HepG2 (cell line): ENCODE data around the gene CLEC10A. TPM values are rescaled to one million over a fixed set of nuclear protein-coding genes. Genes with fewer than 3 reads are reported as not detected.

Source experiments
- ATAC-seq: fragments of 200-7000 bp; cut with Tn5 transposase; 3 replicates; pipeline ENCODE4 v1.9.1; 2020; ENCODE audit warnings: mild to moderate bottlenecking, moderate library complexity
- BruUV-seq: library from RNA; stranded (reverse); fragments of 400-500 nt; replicated peaks from 2 replicates; lab custom pipeline; 2021; lab: Mats Ljungman, UMichigan
- CTCF ChIA-PET: fragments of 300-600 bp; formaldehyde crosslinking; extraction: SDS; loops from one replicate; lab custom pipeline; 2021; ENCODE audit warnings: low total read pairs, inconsistent platforms, low intra/inter-chr PET ratio; lab: Yijun Ruan, JAX
- POLR2A ChIA-PET: fragments of 350-600 bp; sonication (Branson Sonifier 250); formaldehyde crosslinking; loops from one replicate; lab custom pipeline; 2020; ENCODE audit warnings: antibody characterized with exemption, inconsistent platforms; lab: Yijun Ruan, JAX
- DNase-seq: peaks from one replicate; pipeline ENCODE4 v3.0.0-alpha.2; 2015; ENCODE audit warnings: low spot score
- FAIRE-seq: peaks from 3 replicates; lab custom pipeline; 2011; peaks lifted over from hg19 to GRCh38; lab: Jason Lieb, UNC
- H2AFZ ChIP-seq: one replicate; pipeline ENCODE4 v1.6.1; 2011; ENCODE audit warnings: low read length, inconsistent platforms
- H3K27ac ChIP-seq: fragments of 300-600 bp; 3 replicates; pipeline ENCODE4 v1.8.0; 2011; ENCODE audit warnings: mixed run types, mild to moderate bottlenecking, mixed read lengths, low read length, inconsistent platforms; ENCODE audit not compliant: insufficient read depth; ENCODE audit errors: extremely low read length
- H3K27me3 ChIP-seq, 2 experiments: fragments of 200-600 bp in 1 of 2; 2 replicates in 1 of 2; 3 replicates in 1 of 2; pipeline versions ENCODE4 v1.6.0 to v1.8.0; 2011; ENCODE audit warnings: low read length in 2 of 2, mild to moderate bottlenecking in 2 of 2, moderate library complexity in 2 of 2, inconsistent platforms in 1 of 2; ENCODE audit not compliant: insufficient read depth in 2 of 2, control insufficient read depth in 1 of 2
- H3K36me3 ChIP-seq, 2 experiments: fragments of 200-600 bp in 1 of 2; replicated peaks in 1 of 2; 2 replicates in 1 of 2; 3 replicates in 1 of 2; pipeline versions ENCODE4 v1.5.1 to v1.8.0; 2011; ENCODE audit warnings: low read length in 2 of 2, inconsistent platforms in 1 of 2; ENCODE audit not compliant: insufficient read depth in 2 of 2, control insufficient read depth in 1 of 2
- H3K4me1 ChIP-seq: 2 replicates; pipeline ENCODE4 v1.5.1; 2012; ENCODE audit warnings: low read length, inconsistent platforms; ENCODE audit not compliant: insufficient read depth
- H3K4me2 ChIP-seq: 2 replicates; pipeline ENCODE4 v1.6.0; 2011; ENCODE audit warnings: low read depth, low read length, inconsistent platforms
- H3K4me3 ChIP-seq, 3 experiments: fragments of 200-600 bp in 1 of 3; sonication (generic), shearing (Covaris generic) in 1 of 3; replicated peaks in 1 of 3; 2 replicates each; pipeline ENCODE4 v1.5.1; 2011 to 2016; ENCODE audit warnings: low read length in 3 of 3, inconsistent platforms in 2 of 3, low read depth in 2 of 3, mild to moderate bottlenecking in 2 of 3, control low read depth in 1 of 3, mixed read lengths in 1 of 3; ENCODE audit not compliant: insufficient read depth in 1 of 3
- H3K79me2 ChIP-seq: one replicate; pipeline ENCODE4 v1.6.1; 2011; ENCODE audit warnings: low read length, inconsistent platforms; ENCODE audit not compliant: insufficient read depth
- H3K9ac ChIP-seq: 2 replicates; pipeline ENCODE4 v1.6.0; 2011; ENCODE audit warnings: mild to moderate bottlenecking, low read depth, low read length, inconsistent platforms; ENCODE audit not compliant: insufficient read depth
- H3K9me3 ChIP-seq: 2 replicates; pipeline ENCODE4 v1.5.1; 2012; ENCODE audit warnings: mild to moderate bottlenecking, low read length
- H4K20me1 ChIP-seq: 2 replicates; pipeline ENCODE4 v1.6.0; 2011; ENCODE audit warnings: inconsistent platforms, mild to moderate bottlenecking, low read length, moderate library complexity; ENCODE audit not compliant: insufficient read depth
- BATF2 ChIP-seq: sonication (generic); formaldehyde crosslinking; IDR thresholded peaks from 2 replicates; pipeline ENCODE4 v1.8.0; 2022; ENCODE audit warnings: mild to moderate bottlenecking, missing genetic modification reagents, moderate library complexity
- CENPBD1 ChIP-seq: sonication (generic); formaldehyde crosslinking; IDR thresholded peaks from 2 replicates; pipeline ENCODE4 v1.8.0; 2022; ENCODE audit warnings: missing genetic modification reagents, low read depth, mild to moderate bottlenecking, borderline replicate concordance
- CERS6 ChIP-seq: sonication (generic); formaldehyde crosslinking; IDR thresholded peaks from 2 replicates; pipeline ENCODE4 v1.5.0; 2020; ENCODE audit warnings: missing genetic modification reagents
- CTCF ChIP-seq: sonication (generic); formaldehyde crosslinking; IDR thresholded peaks from 2 replicates; pipeline ENCODE4 v1.5.0; 2020; ENCODE audit warnings: mild to moderate bottlenecking, missing genetic modification reagents, moderate library complexity
- FOXJ3 ChIP-seq: sonication (generic); formaldehyde crosslinking; IDR thresholded peaks from 2 replicates; pipeline ENCODE4 v1.4.0; 2020; ENCODE audit warnings: missing genetic modification reagents, mild to moderate bottlenecking, borderline replicate concordance
- HNRNPL ChIP-seq: fragments of 200-400 bp; formaldehyde crosslinking; IDR thresholded peaks from 2 replicates; pipeline ENCODE4 v1.6.1; 2017; ENCODE audit warnings: mild to moderate bottlenecking, low read depth, low read length
- HOXA3 ChIP-seq: sonication (generic); formaldehyde crosslinking; IDR thresholded peaks from 2 replicates; pipeline ENCODE4 v1.5.0; 2020; ENCODE audit warnings: missing genetic modification reagents
- HOXA7 ChIP-seq: sonication (generic); formaldehyde crosslinking; IDR thresholded peaks from 2 replicates; pipeline ENCODE4 v1.8.1; 2022; ENCODE audit warnings: mild to moderate bottlenecking, missing genetic modification reagents, moderate library complexity
- KLF16 ChIP-seq, 2 experiments: sonication (generic) in 1 of 2; formaldehyde crosslinking in 1 of 2; IDR thresholded peaks; 2 replicates each; pipeline versions ENCODE4 v1.6.1 to v1.8.0; 2016 to 2023; ENCODE audit warnings: missing genetic modification reagents in 2 of 2, missing compliant biosample characterization in 1 of 2
- MAFK ChIP-seq, 2 experiments: IDR thresholded peaks in 1 of 2; conservative IDR thresholded peaks in 1 of 2; 2 replicates each; pipeline ENCODE4 v1.6.1; 2011; ENCODE audit warnings: improper control_type of control experiment in 2 of 2, low read length in 2 of 2
- MEF2D ChIP-seq: sonication (generic); formaldehyde crosslinking; IDR thresholded peaks from 2 replicates; pipeline ENCODE4 v1.5.1; 2020; ENCODE audit warnings: mild to moderate bottlenecking, missing genetic modification reagents
- PAWR ChIP-seq: sonication (generic); formaldehyde crosslinking; IDR thresholded peaks from 2 replicates; pipeline ENCODE4 v1.4.0; 2020; ENCODE audit warnings: missing genetic modification reagents, mild to moderate bottlenecking, borderline replicate concordance
- SNAI1 ChIP-seq: sonication (generic); formaldehyde crosslinking; IDR thresholded peaks from 2 replicates; pipeline ENCODE4 v1.5.0; 2020; ENCODE audit warnings: mild to moderate bottlenecking, missing genetic modification reagents, borderline replicate concordance
- STAT6 ChIP-seq: sonication (generic); formaldehyde crosslinking; IDR thresholded peaks from 2 replicates; pipeline ENCODE4 v1.4.0; 2020; ENCODE audit warnings: missing genetic modification reagents, mild to moderate bottlenecking, borderline replicate concordance
- ZNF367 ChIP-seq: sonication (generic); formaldehyde crosslinking; IDR thresholded peaks from 2 replicates; pipeline ENCODE4 v1.4.0; 2020; ENCODE audit warnings: missing genetic modification reagents, borderline replicate concordance
- ZNF781 ChIP-seq: sonication (generic); formaldehyde crosslinking; IDR thresholded peaks from 2 replicates; pipeline ENCODE4 v1.5.1; 2020; ENCODE audit warnings: borderline replicate concordance, mild to moderate bottlenecking, missing genetic modification reagents; ENCODE audit errors: not compliant biosample characterization
- whole genome bisulfite sequencing: methylation state at CpG from one replicate; pipeline ENCODE4 v1.1.6; 2017; ENCODE audit warnings: low lambda C conversion rate; 5-methylcytosine and 5-hydroxymethylcytosine counted together
- in situ Hi-C: cut with HindIII; loops from 2 replicates; pipeline ENCODE4 v1.10.0; 2017; ENCODE audit warnings: low pct_unique_long_range_greater_than_20kb; ENCODE audit not compliant: extremely low pct_ligation_motif_present
- intact Hi-C: fragments of 100-400 bp; cut with micrococcal nuclease; formaldehyde crosslinking; loops from one replicate; pipeline ENCODE4 v1.10.0; 2022; ENCODE audit not compliant: unreplicated experiment
- polyA plus RNA-seq, 8 experiments: library from polyadenylated mRNA; depleted of rRNA in 3 of 8; stranded (reverse) in 7 of 8; unstranded in 1 of 8; fragments of >200 nt; fragmentation: Illumina TruSeq in 4 of 8; extraction: Trizol in 4 of 8; gene quantifications; 2 replicates each; pipeline versions ENCODE4 v1.2.1 to v1.2.3, GENCODE V29; 2011 to 2016; ENCODE audit warnings: low read depth in 4 of 8, missing spikeins in 1 of 8, mixed read lengths in 1 of 8; ENCODE audit not compliant: insufficient read depth in 1 of 8
- total RNA-seq, 5 experiments: library from RNA; depleted of rRNA; stranded (reverse); fragments of >200 nt; fragmentation: Illumina TruSeq; extraction: Trizol; gene quantifications; 2 replicates each; pipeline ENCODE4 v1.2.3, GENCODE V29; 2016; ENCODE audit warnings: low read depth in 1 of 5

CLEC10A gene
- total and polyA plus RNA-seq, 2 of the 13 experiments (the other 11 are each of a cell fraction or from before 2014, with no cell fraction given), result 0.33 TPM; not detected in 1

- 89% methylated on average over 4 of the region's 4 CpGs for WGBS
- CTCF ChIA-PET, result no interaction called here
- DNase-seq (no peak), ATAC-seq (no peak), FAIRE-seq (no peak)
- Histone ChIP-seq H3K79me2 (no peaks in the 10 kb centered on the region), H3K4me3 (no peak overlapping the region), H3K9me3 (no peaks in the 10 kb centered on the region), H2AFZ (no peak overlapping the region), H4K20me1 (no peaks in the 10 kb centered on the region), H3K27me3 (no peaks in the 10 kb centered on the region), H3K4me2 (no peak overlapping the region), H3K4me1 (peaks cover 24% of the 10 kb centered on the region), H3K36me3 (no peaks in the 10 kb centered on the region), H3K9ac (no peak overlapping the region), H3K27ac (no peak overlapping the region)
- in situ Hi-C loops (no loop called here), intact Hi-C loops (no loop called here)
- no TSS peak for BruUV-seq
- TF ChIP-seq HNRNPL (no peak), CERS6 (no peak), MAFK (conservative IDR thresholded peaks at IDR 0.05 in 1 of 2, IDR thresholded peaks at IDR 0.05 in 1 of 2; ENCODE audit: low read length in 2 of 2) (no peak), MEF2D (CRISPR knock-in tag) (no peak), ZNF367 (no peak), SNAI1 (CRISPR knock-in tag) (no peak), PAWR (CRISPR knock-in tag) (no peak), BATF2 (CRISPR knock-in tag) (no peak), STAT6 (no peak), HOXA7 (CRISPR knock-in tag) (no peak), CENPBD1 (CRISPR knock-in tag) (no peak), HOXA3 (no peak), ZNF781 (CRISPR knock-in tag) (no peak), FOXJ3 (CRISPR knock-in tag) (no peak), KLF16 (CRISPR knock-in tag; IDR thresholded peaks at IDR 0.05) (no peak), CTCF (CRISPR knock-in tag) (no peak)
- POLR2A ChIA-PET, result interaction anchor here (3.1 kb wide), 1 partner anchor 9 kb away, joined by 25 read pairs; the partner anchor contains the start of gene ASGR2
Observed at GRCh38 chr17:7123844-7124243, 43.8 kb upstream of the CLEC10A start.
